GM21576 (cell line): ENCODE data around the gene APRT.

ENCODE experiments used
- ATAC-seq: cut with Tn5 transposase; IDR thresholded peaks from one replicate; pipeline ENCODE4 v1.9.1; 2021; ENCODE audit warnings: mild to moderate bottlenecking, moderate library complexity; ENCODE audit not compliant: unreplicated experiment

APRT gene, protein sequence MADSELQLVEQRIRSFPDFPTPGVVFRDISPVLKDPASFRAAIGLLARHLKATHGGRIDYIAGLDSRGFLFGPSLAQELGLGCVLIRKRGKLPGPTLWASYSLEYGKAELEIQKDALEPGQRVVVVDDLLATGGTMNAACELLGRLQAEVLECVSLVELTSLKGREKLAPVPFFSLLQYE

DNA sequence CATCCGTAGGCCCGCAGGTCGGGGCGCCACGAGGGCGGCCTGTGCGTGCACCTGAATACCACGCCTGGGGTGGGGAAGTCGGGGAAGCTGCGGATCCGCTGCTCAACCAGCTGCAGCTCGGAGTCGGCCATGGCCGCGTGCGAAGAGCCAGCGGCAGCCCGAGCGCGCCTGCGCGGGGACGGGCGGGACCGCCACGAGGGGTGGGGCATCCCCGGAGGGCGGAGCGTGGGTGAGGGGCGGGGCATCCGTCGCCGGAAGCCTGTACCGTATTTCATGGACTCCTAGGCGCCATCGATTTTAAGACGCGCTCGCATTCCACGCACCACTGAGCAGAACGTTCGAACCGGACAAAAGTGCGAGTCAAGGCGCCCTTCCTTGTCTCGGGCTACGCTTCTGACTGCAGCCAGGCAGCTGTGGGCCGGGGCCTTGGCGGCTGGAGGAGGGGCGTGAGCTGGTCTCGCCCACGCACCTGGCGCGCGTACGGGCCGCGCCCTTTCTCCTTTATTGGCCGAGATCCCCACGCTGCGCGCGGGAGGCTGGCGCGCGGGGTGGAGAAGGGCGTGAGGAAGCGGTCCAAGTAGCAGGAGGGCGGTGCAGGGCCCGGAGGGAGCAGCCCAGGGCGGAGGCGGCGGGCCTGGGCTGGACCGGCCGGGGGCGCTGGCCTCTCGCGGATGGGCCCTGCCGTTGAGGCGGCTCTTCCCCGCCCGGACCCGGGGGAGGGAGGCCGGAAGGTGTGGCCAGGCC lies at the start of gene APRT:
APRT (minus strand) TSS at position 160 of the 744 bp plus-strand sequence; CDS start at position 131, 29 bp downstream.
- peak; percentile 52 for ATAC-seq

DNA sequence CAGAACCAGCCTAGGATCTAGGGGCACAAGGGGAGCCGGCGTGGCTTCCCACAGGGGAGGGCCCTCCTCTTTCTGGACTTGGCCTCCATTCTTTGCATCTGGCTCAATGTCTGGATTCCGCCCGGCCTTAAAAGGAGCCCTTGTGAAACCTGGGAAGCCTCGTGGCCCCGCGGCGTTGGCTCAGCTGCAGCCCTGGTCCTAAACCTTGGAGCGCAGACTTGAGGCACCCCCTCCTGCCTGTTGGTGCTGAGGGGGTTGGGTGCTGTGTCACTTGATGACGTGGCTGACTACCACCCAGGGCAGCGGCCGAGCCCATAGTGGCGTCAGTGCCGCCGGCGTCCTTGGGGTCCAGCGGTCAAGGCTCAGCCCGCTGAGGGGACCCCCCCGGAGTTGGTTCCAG lies 49.6 kb upstream of the APRT start:
- ATAC-seq = no peak

DNA sequence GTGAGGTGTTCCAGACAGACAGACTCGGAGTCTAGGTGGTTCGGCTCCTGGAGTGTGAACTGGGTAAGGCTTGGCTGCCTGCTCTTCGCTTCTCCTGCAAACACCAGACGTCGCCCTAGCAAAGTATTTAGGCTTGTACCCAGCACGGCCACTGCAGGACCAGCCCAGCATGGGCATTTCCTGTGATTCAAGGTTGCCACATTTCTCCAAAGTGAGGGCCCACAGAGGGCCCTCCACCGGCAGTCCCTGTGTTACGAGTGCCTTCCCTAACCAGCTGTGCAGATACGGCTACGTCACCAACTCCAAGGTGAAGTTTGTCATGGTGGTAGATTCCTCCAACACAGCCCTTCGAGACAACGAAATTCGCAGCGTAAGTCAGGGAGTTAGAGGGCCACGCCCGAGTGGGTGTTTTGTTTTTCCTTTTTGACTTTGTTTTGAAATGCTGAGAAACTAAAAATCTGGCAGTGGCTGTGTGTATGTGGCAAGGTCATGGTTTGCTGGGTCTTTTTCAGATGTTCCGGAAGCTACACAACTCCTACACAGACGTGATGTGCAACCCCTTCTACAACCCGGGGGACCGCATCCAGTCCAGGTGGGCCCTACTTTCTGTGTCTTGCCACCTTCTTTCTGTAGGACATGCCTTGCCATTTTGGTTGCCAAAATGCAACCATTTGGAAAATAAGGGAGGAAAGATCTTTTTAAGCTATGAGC lies 47.8 kb upstream of the APRT start:
- ATAC-seq = no peak

DNA sequence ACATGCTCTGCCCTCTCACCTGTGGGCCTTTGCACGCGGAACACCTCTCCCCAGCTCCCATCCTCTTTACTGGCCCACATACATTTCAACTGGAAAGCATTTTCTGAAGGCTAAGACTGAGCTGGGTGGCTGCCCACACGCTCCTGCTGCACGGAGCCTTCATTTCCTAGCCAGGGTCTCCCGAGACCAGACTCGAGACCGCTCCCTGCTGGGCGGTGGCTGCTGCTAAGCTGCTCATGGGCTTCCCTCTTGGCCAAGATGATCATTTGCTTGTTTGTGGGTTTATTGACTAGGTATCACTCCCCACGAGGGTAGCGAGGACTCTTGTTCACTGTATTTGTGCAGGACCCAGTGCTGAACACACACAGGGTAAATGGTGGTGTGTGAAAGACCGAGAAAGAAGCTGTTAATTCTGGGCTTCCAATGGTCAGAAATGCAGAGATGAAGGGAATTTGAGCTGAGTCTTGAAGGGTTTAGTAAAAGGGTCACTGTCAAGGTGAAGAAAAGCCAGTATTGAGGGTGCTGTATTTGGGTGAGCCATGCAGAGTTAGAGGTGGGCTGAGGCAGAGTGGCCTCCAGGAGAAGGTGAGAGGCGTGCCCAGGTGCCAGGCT lies 46.1 kb upstream of the APRT start:
- peak; percentile 42 for ATAC-seq

DNA sequence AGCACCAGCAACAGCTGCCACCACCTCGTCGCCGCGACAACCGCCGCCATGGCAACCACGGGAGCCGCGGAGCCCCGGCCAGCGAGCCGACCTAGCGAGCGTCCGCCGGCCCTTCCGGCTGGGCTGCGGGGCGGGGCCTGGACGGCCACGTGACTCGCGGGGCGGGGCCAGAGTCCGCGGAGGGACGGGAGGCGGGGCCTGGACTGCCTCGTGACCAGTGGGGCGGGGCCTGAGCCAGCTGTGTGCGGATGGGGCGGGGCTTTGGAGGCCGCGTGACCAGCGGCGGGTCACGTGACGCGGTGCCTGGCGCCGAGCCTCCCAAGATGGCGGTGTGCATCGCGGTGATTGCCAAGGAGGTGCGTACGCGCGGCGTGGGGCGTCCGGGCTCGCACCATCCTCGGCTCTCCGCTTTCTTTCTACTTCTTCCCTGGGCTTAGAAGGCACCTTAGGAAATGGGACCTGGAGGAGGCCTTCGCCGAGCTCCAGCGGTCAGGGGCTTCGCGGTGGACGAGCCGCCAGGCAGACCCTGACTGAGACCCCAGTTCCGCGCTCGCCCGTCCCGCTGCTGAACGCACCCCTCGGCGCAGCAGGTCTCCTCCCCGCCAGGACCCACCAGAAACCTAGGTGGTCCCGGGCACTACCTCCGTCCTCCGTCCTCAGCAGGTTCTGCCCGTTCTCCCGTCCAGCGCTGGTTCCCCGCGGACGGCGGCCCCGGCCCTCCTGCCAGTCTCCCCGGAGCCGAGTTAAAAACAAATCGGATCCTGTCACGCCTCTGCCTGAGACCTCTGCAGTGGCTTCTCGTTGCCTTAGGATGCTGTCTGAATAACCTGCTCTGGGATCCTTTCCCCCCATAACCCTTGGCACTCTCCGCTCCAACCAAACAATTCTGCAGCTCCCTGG lies 45.4 kb upstream of the APRT start, which contains the start of the genes GALNS and TRAPPC2L:
GALNS (minus strand) TSS at position 120 of the 900 bp plus-strand sequence; CDS start at position 50, 70 bp downstream.
TRAPPC2L (plus strand) TSS at position 300 of the 900 bp plus-strand sequence; CDS start at position 324, 24 bp downstream.
- ATAC-seq = peak; percentile 77

DNA sequence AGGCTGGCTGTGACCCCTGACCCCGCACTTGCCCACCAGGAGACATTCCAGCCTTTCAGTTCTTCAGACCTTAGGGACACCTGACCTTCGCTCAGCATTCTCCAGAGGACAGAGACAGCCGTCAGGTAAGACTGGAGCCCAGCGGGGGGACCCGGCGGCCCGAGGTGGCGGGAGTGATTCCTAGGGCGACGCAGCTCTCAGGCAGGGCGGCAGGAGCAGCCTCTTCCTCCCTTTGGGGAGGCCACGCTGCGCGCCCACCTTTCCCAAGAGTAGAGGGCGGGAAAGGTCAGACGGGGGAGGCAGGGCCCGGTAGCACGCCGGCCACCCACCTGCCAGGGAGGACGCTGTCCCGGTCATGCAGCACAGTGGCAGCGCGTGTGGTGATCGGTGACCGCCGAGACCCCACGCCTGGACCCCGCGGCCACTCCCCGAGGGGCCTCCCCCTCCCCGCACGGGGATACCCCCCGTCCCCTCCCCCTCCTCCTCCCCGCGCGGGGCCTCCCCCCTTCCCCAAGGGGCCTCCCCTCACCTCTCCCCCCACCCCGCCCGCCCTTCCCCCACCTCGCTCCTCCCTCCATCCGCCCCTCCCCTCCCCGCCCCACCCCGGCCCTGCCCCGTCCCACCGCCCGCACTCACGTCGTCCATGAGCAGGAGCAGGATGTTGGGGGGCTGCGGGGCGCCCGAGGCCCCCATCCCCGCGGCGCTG lies 44.5 kb upstream of the APRT start:
- ATAC-seq = no peak

DNA sequence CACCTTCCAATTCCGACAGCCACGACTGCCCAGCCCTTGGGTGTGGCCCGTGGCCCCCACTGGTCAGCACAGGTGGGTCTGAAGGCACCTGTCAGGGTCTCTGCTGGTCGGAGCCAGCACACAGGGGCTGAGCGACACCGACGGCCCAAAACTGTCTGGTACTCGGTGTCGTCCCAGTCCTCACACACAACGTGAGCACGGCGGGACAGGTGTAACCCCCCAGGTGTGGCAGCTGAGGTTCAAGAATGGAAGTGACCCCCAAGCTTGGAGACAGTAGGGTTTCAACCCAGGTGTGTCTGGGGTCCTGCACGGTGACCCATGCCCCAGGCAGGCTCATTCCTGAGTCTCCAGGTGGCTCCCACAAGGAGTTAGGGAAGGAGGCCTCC lies 44.0 kb upstream of the APRT start:
- ATAC-seq = no peak

DNA sequence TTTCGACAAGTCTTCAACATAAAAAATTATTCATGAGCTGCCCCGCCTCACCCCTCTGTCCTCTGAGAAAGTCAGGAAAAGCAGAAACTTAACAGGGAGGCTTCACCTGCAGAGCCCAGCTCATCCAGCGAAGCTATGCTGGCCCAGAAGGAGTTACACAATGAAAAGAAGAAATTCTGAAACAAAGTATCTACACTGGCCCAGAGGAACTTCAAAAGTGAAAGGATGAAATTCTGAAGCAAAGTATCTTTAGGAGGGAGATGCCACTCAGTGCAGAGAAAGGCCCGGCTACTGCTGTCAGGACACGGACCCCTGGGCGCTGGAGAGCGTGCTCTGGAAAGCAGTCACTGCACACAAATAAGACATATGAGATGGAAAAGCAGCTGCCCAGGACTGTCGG lies 43.4 kb upstream of the APRT start:
- no peak for ATAC-seq

DNA sequence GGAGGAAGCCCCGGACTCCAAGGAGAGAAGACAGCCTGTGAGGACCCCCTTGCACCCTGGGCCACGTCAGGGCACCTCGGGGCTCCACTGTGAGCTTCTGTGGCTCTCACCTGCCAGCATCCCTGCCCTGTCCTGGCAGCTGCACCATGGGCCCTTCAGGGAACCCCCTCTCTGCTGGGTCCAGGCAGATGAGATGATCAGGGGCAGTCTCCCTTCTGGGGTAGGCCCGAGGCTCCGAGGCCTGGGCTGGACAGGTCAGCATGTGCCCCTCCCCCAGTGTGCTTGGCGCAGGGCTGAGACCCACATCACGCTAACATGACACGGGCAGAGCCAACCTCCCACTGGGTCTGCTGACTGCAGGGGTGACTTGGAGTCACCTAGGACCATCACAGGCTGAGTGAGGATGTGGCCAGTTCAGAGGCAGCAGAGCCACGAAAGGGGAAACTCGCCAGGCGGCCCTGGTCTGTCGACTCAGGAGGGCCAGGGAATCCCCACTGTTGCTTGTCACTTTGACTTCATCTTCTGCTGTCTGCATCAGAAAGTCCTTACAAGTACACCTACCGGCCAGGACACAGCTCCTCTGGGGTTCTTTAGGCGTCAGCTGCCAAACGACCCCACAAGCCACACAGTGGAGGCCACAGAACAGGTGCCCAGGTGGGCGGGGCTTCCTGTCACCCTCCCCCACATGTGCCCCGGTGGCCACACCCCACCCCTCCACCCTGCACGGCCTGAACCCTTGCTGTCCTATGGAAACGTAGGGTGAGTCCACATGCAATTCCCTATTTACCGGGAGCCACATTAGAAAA lies 42.8 kb upstream of the APRT start:
- no peak for ATAC-seq

DNA sequence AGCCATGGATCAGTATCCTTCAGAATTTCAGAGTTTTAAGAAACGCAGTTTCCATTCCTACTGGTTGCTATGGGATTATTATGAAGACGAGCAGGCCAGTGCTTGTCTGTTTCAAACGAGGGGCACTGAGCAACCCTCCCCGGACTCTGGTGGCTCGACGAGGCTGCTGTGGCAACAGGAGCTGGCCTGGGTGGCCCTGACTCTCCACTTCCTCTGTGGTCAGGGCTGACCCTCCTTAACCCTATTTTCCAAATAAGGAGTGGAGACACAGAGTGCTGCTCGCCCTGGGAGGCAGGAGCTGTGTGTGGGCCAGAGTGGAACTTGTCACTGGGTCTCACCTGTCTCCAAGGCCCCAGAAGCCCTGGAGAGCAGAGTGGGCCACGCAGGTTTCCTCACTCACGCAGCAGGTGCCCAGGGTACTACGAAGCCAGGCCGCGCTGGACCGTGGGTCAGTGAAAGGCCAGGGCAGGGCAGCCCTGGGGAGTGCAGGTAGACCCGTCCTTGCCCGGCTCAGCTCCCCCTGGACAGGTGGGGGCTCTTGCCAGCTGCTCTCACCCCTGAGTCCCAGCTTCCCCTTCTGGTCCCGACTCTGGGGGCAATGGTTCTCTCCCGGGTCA lies 41.7 kb upstream of the APRT start:
- no peak for ATAC-seq

DNA sequence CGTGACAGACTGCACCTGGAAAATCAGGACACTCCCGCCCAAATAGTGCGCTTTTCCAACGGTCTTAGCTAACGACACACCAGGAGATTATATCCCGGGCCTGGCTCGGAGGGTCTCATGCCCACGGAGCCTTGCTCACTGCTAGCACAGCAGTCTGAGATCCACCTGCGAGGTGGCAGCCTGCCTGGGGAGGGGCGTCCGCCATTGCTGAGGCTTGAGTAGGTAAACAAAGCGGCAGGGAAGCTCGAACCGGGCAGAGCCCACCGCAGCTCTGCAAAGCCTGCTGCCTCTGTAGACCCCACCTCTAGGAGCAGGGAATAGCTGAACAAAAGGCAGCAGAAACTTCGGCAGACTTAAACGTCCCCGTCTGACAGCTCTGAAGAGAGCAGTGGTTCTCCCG lies 39.9 kb upstream of the APRT start:
- ATAC-seq = no peak

DNA sequence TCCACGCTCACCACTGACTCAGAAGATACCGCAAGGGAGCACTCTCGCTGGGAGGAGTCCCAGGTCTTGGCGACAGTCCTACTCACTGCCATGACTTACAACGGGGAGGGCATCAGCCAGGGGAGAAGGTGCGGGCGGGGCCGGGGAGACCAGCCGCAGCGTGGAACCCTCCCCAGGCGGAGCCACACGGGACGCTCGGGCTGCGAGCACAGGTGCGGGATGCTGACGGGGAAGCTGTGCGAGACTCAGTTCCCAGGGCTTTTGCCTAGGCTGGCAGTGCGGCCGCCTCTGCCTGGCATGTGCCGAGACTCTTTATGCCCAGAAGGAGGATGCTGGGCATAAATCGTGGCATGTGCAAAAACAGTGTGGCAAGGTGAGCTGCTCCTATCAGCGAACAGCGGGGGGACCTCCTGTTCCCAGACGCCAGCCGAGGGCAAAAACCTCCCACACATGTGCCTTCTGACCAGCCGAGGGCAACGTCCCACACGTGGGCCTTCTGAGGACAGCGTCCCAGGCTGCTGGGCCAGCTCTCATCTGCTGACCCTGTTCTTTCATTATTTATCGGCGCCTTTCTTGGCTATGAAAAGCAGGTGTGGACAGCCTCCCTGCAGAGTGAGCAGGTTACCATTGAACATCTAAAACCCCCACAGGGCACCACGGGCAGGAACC lies 38.9 kb upstream of the APRT start:
- ATAC-seq = no peak

DNA sequence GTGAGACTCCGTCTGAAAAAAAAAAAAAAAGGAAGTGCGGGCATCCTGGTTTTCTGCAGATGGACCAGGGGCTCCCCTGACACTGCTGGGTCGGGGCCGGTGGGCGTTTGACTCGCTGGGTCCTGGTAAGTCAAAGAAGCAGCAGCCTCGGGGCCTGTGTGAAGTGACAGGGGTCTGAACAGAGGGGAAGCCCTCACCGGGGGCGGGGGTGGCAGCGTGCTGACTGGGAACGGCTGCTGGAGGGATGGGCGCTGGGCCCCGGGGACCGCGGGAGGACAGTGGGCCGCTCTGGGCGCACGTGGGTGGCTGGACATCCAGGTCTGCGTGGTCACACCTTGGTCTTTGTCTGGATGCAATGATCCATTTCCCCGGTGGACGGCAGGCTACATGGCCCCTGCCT lies 36.8 kb upstream of the APRT start:
- ATAC-seq = no peak

DNA sequence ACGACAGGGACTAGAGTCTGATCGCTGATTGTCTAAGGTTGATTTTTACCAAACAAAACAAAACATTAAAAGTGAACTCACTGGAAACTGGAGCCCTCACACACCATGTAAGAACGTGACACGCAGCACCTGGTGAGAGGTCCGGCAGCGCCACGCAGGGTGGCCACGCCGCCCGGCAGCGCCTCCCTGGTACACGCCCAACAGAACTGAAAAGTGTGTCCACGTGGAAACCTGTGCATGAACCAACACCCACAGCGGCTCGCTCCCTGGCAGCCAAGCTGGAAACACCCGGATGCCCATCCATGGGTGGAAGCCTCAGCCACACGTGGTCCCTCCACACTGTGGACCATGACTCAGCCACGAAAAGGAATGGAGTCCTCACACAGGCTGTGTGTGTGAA lies 35.9 kb upstream of the APRT start:
- no peak for ATAC-seq

DNA sequence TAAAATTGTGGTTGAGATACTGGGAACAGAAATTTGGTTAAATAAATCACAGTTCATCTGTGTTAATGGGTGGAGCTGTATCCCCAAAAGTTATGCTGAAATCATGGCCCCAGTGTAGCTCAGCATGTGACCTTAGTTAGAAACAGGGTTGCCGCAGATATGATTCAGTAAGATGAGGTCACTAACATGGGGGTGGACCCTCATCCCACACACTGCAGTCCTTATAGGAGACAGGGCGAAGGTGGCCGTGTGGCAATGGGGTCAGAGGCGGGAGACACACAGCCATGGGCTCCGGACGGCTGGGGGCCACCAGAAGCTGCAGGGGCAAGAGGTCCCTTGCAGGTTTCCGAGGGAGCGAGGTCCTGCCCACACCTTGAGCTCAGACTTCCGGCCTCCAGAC lies 34.4 kb upstream of the APRT start:
- no peak for ATAC-seq

DNA sequence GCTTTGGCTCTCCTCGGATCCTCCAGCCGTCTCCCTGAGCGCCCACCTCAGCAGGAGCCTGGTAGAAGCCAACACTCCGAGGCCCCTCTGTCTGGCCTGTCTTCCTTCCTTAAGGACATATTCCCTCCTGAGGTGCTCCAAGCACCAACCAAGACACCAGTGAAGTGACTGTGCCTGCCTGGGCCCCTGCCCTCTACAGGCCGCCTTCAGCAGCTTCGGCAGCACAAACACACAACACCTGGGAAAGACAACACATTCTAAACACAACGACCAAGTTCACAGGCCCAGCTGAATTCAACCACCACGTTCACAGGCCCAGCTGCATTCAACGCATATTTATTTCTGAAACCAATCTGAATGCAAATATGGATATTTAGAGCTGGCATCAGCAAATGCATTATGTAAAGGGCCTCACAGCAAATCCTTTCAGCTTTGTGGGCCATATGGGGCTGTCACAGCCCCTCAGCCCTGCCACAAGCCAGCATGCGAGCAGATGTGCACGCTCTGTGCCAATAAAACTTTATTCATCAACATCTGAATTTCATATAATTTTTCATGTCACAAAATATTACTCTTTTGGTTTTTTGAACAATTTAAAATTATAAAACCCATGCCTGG lies 32.8 kb upstream of the APRT start:
- no peak for ATAC-seq

DNA sequence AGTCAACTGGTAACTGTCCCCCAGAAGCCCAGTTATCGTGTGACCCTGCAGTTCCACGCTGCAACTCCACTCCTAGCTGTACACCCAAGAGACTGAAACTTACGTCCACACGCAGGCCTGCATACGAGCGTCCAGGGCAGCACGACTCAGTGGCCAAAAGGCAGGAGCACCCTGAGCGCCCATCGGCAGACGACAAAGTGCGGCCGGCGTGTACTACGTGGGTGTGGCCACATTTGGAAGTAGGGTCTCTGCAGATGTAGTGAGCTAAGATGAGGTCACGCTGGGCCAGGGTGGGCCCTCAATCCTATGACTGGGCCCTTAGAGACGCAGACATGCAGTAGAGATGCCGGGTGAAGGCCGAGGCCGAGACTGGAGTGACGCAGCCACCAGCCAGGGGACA lies 31.5 kb upstream of the APRT start:
- ATAC-seq = no peak

DNA sequence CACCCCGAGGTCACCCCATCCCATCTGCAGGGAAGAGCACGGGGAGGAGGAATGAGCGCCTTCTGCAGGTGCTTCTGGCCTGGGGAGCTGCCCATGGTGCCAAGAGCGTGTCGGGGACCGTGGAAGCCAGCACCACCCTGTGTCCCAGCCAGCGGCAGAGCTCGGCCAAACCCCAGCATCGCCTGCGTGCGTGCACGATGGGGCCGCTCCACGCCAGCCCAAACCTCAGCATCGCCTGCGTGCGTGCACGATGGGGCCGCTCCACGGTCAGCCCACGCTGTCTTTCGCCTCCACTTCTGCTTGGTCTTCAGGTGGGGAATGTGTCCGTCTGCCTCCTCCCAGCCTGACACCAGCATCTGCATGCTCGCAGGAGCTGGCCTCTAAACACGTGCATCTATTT lies 31.1 kb upstream of the APRT start:
- ATAC-seq = no peak
